ENCODE results near the gene RERE.

- TF ChIP-seq, protein P1, sequence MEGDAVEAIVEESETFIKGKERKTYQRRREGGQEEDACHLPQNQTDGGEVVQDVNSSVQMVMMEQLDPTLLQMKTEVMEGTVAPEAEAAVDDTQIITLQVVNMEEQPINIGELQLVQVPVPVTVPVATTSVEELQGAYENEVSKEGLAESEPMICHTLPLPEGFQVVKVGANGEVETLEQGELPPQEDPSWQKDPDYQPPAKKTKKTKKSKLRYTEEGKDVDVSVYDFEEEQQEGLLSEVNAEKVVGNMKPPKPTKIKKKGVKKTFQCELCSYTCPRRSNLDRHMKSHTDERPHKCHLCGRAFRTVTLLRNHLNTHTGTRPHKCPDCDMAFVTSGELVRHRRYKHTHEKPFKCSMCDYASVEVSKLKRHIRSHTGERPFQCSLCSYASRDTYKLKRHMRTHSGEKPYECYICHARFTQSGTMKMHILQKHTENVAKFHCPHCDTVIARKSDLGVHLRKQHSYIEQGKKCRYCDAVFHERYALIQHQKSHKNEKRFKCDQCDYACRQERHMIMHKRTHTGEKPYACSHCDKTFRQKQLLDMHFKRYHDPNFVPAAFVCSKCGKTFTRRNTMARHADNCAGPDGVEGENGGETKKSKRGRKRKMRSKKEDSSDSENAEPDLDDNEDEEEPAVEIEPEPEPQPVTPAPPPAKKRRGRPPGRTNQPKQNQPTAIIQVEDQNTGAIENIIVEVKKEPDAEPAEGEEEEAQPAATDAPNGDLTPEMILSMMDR (conservative IDR thresholded peaks at IDR 0.05 in 1 of 2, IDR thresholded peaks at IDR 0.05 in 1 of 2; ENCODE audit: extremely low read depth in 1 of 2, insufficient read depth in 1 of 2, low read depth in 1 of 2, low read length in 2 of 2) = no peak
- TF ChIP-seq EZH2 (IDR thresholded peaks at IDR 0.05; ENCODE audit: borderline replicate concordance, low read length) = no peak
Measured at GRCh38 chr1:8408151-8408839, 409.1 kb downstream of the RERE start.
